MG63 (cell line): ENCODE measurements around the gene TREX2. TPM values are rescaled to one million over a fixed set of nuclear protein-coding genes. Genes with fewer than 3 reads are reported as not detected.
A peak's percentile ranks its signal among the peaks of the same experiment; 100 is the strongest.

ENCODE experiments used
- DNase-seq: peaks from one replicate; pipeline ENCODE4 v3.0.0-alpha.2; 2020
- H3K27me3 ChIP-seq: fragments of 250-450 bp; sonication (Bioruptor Pico); 2 replicates; pipeline ENCODE4 v1.5.1; 2020; ENCODE audit warnings: mild to moderate bottlenecking, moderate library complexity
- H3K36me3 ChIP-seq: fragments of 250-450 bp; sonication (Bioruptor Pico); 2 replicates; pipeline ENCODE4 v1.5.1; 2020; ENCODE audit warnings: mild to moderate bottlenecking, moderate library complexity
- H3K4me3 ChIP-seq: fragments of 250-450 bp; sonication (Bioruptor Pico); 2 replicates; pipeline ENCODE4 v1.5.1; 2020; ENCODE audit warnings: mild to moderate bottlenecking, moderate library complexity
- H3K9me3 ChIP-seq: fragments of 250-450 bp; sonication (Bioruptor Pico); 2 replicates; pipeline ENCODE4 v1.5.1; 2020; ENCODE audit warnings: mild to moderate bottlenecking, moderate library complexity
- total RNA-seq: library from RNA; depleted of rRNA; stranded (reverse); fragments of >200 nt; shearing (Covaris generic); gene quantifications from 2 replicates; pipeline ENCODE4 v1.2.3, GENCODE V29; 2014; ENCODE audit warnings: low replicate concordance

TREX2 gene
- total RNA-seq, 1 experiment from 2014 or later = not detected

- no peak for DNase-seq
- Histone ChIP-seq H3K4me3 (no peak overlapping the region), H3K27me3 (no peaks in the 10 kb centered on the region), H3K36me3 (no peaks in the 10 kb centered on the region), H3K9me3 (no peaks in the 10 kb centered on the region)
These were observed 32.9 kb upstream of the TREX2 start for GRCh38 chrX:153478746-153479145.

GRCh38 chrX:153477901-153478300, 32.0 kb upstream of the TREX2 start:
- no peaks in the 10 kb centered on the region for H3K36me3 ChIP-seq
- no peaks in the 10 kb centered on the region for H3K9me3 ChIP-seq
- H3K27me3 ChIP-seq = no peaks in the 10 kb centered on the region
- peak; percentile 74 for DNase-seq
- H3K4me3 ChIP-seq = no peak overlapping the region

DNA sequence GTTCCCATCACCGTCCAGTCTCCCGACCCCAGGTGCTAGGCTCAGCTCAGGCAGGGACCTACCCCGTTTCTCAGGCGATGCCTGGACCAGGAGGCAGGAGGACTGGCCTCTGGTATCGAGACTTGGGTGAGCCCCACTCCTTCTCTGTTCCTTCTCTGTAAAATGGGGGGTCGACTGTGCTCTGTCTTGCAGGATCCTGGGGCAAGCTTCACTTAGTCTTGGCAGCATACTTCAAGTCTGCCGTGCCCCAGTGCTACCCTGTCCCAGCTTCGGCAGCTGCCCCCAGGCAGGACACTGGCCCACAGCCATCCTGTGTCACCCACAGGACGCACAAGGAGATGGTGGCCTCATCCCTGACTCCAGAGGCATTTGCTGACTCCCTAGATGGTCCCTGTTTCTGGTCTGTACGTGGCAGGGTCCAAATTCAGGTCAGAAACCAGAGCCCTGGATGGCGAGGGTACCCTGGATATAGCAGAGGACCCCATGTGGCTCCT, 31.6 kb upstream of the TREX2 start:
- Histone ChIP-seq H3K4me3 (no peak overlapping the region), H3K9me3 (no peaks in the 10 kb centered on the region), H3K36me3 (no peaks in the 10 kb centered on the region), H3K27me3 (no peaks in the 10 kb centered on the region)
- no peak for DNase-seq

- H3K9me3 ChIP-seq = no peaks in the 10 kb centered on the region
- H3K36me3 ChIP-seq = no peaks in the 10 kb centered on the region
- peak; percentile 88 for DNase-seq
- H3K4me3 ChIP-seq = no peak overlapping the region
- H3K27me3 ChIP-seq = no peaks in the 10 kb centered on the region
These were observed 31.0 kb upstream of the TREX2 start for GRCh38 chrX:153476666-153477363.

GRCh38 chrX:153475751-153476281, 30.0 kb upstream of the TREX2 start:
- no peak for DNase-seq
- H3K4me3 ChIP-seq = no peak overlapping the region

GRCh38 chrX:153475271-153475670, 29.4 kb upstream of the TREX2 start:
- no peak for DNase-seq
- Histone ChIP-seq H3K27me3 (no peaks in the 10 kb centered on the region), H3K9me3 (no peaks in the 10 kb centered on the region), H3K36me3 (no peaks in the 10 kb centered on the region), H3K4me3 (no peak overlapping the region)

More at GRCh38 chrX:153475751-153476281, 30.0 kb upstream of the TREX2 start:
- H3K27me3 ChIP-seq = no peaks in the 10 kb centered on the region
- no peaks in the 10 kb centered on the region for H3K9me3 ChIP-seq
- H3K36me3 ChIP-seq = no peaks in the 10 kb centered on the region

DNA sequence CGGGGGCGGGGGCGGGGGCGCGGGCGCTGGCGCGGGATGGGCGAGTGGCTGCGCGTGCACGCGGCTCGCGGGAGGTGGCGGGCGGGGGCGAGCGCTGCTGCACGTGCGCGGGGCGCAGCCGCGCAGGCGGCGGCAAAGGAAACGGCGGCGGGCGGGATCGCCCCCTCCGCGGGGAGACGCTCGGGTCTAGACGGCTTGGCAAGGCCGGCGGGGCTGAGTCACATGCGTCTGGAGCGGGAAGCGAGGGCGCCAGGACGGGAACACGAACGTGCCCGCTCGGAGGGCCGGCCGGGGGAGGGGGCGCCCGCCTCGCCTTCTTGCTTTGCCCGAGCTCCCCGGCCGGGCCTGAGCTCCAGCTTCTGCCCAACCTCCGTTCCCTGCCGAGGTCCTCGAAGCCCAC, 28.9 kb upstream of the TREX2 start:
- Histone ChIP-seq H3K4me3 (no peak overlapping the region), H3K36me3 (no peaks in the 10 kb centered on the region), H3K27me3 (no peaks in the 10 kb centered on the region), H3K9me3 (no peaks in the 10 kb centered on the region)
- peak; percentile 87 for DNase-seq

DNA sequence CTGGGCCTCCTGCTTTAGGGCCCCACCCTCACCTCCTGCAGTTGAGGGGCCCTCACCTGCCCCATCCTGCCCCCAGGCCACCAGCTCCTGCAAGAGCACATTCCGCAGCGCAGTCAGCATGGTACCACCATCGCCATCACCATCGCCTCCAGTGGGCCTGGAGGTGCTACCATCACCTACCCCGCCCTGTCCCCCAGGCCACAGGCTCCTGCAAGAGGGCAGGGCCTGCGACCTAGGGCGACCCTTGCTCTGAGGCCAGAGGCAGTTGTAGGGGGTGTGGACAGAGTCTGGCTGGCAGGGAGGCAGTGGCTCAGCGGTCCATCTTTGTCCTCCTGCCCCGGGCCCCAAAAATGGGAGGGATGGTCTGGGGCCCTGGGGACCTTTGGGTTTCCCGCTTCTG, 28.4 kb upstream of the TREX2 start:
- Histone ChIP-seq H3K27me3 (no peaks in the 10 kb centered on the region), H3K36me3 (no peaks in the 10 kb centered on the region), H3K9me3 (no peaks in the 10 kb centered on the region), H3K4me3 (no peak overlapping the region)
- DNase-seq = no peak

DNA sequence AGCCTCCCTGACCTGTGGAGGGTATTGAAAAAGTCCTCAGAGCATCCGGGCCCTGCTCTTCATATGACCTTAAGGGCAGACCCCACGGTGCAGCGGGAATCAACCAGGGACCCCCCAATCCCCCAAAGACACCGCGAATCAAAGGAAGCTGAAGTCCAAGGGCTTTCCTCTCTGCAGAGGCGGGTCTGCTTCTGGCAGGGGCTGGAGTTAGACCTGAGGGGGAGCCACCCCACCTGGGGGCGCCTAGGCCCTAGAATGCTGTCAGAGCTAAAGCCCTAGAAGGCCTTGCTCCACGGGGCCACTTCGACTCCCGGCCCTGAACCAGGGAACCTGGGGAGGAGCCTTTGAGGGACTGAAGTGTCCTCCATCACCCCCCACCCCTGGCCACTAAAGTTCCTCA, 27.3 kb upstream of the TREX2 start:
- DNase-seq = no peak
- Histone ChIP-seq H3K4me3 (no peak overlapping the region), H3K27me3 (no peaks in the 10 kb centered on the region), H3K9me3 (no peaks in the 10 kb centered on the region), H3K36me3 (no peaks in the 10 kb centered on the region)

GRCh38 chrX:153471663-153472280, 25.9 kb upstream of the TREX2 start:
- H3K36me3 ChIP-seq = no peaks in the 10 kb centered on the region
- DNase-seq = no peak
- no peaks in the 10 kb centered on the region for H3K27me3 ChIP-seq
- H3K9me3 ChIP-seq = no peaks in the 10 kb centered on the region
- H3K4me3 ChIP-seq = no peak overlapping the region

DNA sequence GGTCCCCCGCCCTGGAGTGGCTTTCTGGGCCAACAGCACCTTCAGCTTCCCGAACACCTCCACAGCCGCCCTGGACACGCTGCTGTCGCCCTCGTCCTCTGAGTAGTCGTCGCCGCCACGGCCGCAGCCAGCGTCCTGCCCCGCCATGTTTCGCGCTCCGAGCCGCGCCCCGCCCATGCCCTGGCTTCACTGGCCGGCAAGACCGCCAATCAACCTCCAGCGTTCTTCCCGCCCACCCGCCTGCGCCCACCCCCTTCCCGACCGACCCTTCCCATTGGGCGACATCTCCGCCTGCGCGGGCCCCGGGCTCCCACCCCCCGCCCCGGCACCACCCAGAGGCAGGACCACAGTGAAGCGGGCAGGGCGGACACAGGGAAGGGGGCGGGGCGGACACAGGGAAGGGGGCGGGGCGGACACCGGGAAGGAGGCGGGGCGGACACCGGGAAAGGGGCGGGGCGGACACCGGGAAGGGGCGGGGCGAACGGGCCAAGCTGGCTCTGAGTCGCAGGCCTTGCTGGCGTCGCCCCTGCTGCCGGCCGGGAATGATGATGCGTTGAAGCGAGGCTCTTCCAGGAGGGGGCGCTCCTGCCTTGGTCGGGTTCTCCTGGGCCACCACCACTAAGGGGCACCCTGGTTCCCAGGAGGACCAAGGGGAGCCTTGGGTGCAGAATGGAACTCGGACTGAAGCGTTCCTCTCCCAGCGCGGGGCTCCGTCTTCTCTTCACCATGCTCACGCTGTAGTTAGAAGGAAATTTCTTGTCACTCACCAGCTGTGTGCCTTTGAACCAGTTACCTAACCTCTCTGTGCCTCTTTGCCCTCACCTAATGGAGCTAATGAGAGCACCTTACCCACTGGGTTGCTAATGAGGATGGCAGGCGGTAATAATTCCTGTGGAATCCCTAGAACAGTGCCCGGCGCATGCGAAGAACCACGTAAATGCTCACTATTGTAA, 24.8 kb upstream of the TREX2 start, which contains the start of gene HAUS7:
Gene HAUS7 (minus strand): TSS at position 166 of the 953 bp plus-strand sequence. CDS start 19 bp downstream, at position 147.
- H3K27me3 ChIP-seq = no peaks in the 10 kb centered on the region
- peak; percentile 84 for DNase-seq
- H3K36me3 ChIP-seq = no peaks in the 10 kb centered on the region
- no peaks in the 10 kb centered on the region for H3K9me3 ChIP-seq
- H3K4me3 ChIP-seq = peak within 1 kb of the TSS; percentile 76

DNA sequence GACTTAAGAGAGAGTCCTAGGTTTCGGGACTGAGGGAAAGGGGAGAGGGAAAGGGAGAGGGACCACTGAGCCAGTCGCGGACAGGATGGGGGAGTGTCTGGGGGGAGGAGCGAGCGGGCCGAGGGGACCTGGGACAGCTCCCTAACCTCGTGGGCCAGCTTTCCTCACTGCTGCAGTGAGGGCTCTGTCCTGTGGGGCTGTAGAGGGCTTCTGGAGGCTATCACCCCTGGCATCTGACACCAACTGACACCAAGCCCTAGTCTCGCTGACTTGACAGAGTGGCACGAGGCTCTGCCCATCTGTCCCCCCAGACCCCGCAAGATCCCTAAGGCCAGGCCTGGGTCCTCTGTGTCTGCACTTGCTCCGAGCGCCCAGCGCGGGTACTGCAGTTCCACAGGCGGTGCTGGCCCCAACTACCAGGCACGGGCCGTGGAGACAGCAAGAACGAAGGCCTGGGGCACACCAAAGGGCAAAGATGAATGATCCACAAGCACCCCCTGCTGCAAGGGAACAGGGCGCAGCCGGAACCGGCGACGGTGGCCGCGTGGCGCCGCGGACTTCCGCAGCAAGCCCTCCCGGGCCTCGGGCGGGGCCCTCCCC, 24.1 kb upstream of the TREX2 start:
- no peaks in the 10 kb centered on the region for H3K9me3 ChIP-seq
- H3K4me3 ChIP-seq = peak overlapping the region; percentile 76
- peaks cover under 1% of the 10 kb centered on the region for H3K36me3 ChIP-seq
- no peaks in the 10 kb centered on the region for H3K27me3 ChIP-seq
- peak; percentile 27 for DNase-seq

- H3K36me3 ChIP-seq = peaks cover 4% of the 10 kb centered on the region
- no peak for DNase-seq
- H3K27me3 ChIP-seq = no peaks in the 10 kb centered on the region
- no peak overlapping the region for H3K4me3 ChIP-seq
- H3K9me3 ChIP-seq = no peaks in the 10 kb centered on the region
These were observed 22.2 kb upstream of the TREX2 start for GRCh38 chrX:153468008-153468580.

DNA sequence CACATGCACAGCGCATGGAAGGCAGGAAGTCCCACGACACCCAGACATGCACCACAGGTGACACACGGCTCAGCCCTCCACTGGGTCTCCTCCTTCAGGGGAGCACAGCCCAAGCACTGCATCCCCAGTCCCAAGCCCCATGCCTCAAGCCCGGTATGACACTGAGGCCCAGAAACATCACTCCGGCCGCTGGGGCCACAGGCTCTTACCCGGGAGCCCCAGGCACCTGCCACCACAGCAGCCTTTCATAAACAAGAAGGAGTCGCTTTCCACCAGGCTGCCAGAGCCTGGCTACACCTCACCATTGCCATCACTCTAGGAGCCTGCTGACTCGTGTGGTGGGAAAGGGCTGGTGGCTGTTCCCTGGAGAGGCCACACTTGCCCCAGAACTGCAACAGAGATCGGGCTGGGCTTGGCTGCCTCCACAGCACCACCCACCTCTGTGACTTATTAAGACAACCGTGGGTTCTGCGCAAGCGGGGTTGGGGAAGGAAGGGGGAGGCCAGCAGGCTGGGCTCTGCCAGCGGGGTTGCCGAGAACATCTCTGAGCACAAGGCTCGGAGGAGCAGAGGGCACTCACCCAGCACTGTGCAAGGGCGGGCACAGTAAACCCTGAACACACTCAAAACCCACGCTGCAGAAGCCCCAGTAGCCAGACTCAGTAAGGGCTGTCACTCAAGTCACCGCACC, 20.0 kb upstream of the TREX2 start:
- Histone ChIP-seq H3K36me3 (peaks cover 7% of the 10 kb centered on the region), H3K4me3 (no peak overlapping the region), H3K9me3 (no peaks in the 10 kb centered on the region), H3K27me3 (no peaks in the 10 kb centered on the region)
- DNase-seq = no peak

DNA sequence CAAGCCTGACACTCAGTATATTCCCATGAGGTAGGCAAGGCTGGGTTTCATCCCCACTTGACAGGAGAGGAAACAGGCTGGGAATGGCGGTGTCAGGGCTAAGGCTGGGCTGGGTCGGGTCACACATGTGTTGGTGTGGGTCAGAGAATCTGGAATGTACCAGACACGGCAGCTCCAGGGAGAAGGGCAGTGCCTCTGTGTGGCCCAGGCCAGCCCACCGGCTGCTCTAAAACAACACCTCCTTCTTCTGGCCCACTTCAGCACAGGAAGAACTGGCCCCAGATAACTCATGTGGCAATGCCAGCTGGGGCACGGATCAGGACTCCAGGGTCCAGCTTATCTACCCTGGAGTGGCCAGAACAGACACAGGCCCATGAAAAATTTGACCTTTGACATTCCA, 18.3 kb upstream of the TREX2 start:
- H3K36me3 ChIP-seq = peaks cover 12% of the 10 kb centered on the region
- no peaks in the 10 kb centered on the region for H3K9me3 ChIP-seq
- no peak for DNase-seq
- H3K27me3 ChIP-seq = no peaks in the 10 kb centered on the region
- H3K4me3 ChIP-seq = no peak overlapping the region

DNA sequence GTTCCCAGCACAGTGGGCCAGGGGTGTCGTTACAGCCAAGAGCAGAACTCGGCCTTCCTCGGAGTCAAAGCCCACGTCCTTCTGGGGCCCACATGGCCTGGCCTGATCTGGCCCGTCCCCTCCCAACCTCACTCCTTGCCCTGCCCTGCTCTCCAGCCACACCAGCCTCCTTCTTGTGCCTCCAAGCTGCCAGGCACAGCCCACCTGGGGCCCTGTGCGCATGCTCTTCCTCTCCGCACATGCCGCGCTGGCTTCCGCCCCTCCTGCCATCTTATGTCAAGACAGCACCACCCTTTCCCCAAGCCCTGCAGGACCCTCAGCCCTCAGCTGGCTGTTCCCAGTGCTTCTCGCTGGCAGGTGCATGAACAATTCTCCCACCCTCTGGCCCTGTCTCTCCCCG, 17.7 kb upstream of the TREX2 start:
- no peak for DNase-seq
- Histone ChIP-seq H3K36me3 (peaks cover 12% of the 10 kb centered on the region), H3K27me3 (no peaks in the 10 kb centered on the region), H3K4me3 (no peak overlapping the region), H3K9me3 (no peaks in the 10 kb centered on the region)
